IPS DF 4.7 (cell line): ENCODE data around the gene WDR18.

Experiments used
- DNase-seq: peaks from one replicate; pipeline ENCODE4 v3.0.0-alpha.2; 2013; ENCODE audit warnings: low spot score; ENCODE audit errors: extremely low read depth

WDR18 gene

GRCh38 chr19:991174-991931, 7.2 kb downstream of the WDR18 start:
- no peak for DNase-seq

DNA sequence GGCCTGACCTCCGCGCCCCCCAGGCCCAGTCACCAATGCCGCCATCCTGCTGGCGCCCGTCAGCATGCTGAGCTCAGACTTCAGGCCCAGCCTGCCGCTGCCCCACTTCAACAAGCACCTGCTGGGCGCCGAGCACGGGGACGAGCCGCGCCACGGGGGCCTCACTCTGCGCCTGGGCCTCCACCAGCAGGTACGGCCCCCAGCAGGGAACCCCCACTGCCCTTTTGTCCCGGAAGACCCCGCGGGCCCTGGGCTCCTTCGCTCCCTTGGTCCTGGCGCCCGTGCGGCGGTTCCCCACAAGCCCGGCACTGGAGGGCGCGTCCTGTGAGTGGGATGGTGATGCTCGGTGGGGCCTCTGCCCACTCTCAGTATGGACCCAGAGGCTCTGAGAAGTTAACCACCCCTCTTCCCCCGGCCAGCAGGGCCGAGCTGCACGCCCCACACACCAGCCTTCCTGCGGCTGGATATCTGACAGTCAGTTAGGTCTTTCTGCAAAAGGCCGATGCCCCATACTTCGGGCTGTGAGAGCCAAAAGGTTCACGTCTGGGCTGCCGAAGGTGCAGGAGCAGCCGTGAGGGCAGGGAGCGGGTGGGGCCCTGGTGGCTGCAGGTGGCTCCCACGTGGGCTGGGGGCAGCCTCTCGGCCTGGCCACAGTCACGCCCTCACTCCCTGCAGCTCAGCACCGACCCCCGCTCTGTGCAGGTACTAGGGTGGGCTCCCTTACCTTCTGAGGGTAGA, 8.0 kb downstream of the WDR18 start:
- no peak for DNase-seq

- no peak for DNase-seq
These were observed 8.5 kb downstream of the WDR18 start for GRCh38 chr19:992670-993055.

DNA sequence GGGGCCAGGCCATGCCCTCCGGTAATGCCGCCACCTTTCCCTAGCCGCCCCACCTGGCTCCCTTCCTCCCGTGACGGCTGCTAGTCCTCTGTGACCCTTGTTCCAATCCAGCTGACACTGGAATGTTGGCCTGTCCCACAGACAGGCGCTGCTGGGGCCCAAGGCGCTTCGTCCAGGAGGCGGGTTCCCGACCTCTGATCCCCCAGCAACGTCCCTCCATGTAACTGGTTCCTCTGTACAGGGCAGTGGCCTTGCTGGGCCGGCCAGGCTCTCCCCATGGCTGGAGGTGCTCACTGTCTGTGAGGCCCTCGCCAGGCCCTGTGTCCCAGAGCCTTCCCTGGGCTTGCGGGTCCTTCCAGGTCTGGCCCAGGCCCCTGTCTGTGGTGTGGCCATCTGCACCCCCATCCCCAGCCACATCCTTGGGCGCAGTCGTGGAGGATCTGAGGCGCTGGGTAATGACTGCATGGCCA, 9.3 kb downstream of the WDR18 start:
- no peak for DNase-seq

- DNase-seq = no peak
These were observed 9.8 kb downstream of the WDR18 start for GRCh38 chr19:993831-994393.

GRCh38 chr19:994516-994915, 10.4 kb downstream of the WDR18 start:
- no peak for DNase-seq

GRCh38 chr19:995051-995827, 11.1 kb downstream of the WDR18 start:
- no peak for DNase-seq

DNA sequence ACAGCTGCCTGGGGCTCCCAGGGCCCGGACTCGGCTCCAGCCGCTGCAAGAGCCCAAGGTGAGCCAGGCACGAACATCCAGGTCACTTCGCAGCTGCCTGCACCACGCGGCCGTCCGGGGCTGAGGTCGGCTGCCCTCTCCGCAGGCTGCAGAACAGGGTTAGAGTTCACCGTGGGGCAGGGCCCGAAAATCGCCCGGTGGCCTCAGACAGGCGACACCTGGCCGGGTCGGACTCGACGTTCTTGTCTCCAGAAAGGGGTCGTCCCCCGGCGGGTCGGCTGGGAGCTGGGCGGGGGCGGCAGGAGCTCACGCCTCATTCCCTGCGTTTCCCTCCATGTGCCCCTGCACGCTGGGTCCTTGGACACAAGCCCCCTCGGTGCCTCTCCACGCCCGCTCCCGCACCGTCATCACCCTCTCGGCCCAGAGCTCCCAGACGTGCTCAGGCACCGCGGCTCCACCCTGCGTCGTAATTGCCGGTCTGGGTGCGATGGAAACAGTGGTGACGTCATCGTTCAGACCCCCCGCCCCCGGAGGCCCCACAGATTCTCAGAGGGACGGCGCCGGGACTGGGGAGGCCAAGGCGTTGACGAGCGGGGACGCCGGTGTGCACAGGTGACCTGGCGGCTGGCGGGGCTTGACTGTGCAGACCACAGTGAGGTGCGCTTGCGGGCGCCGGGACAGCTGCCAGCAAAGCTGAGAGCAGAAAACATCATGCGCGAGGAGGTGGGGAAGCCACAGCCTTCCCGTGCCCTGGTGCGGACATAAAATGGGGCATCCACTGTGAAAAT, 12.1 kb downstream of the WDR18 start:
- no peak for DNase-seq

DNA sequence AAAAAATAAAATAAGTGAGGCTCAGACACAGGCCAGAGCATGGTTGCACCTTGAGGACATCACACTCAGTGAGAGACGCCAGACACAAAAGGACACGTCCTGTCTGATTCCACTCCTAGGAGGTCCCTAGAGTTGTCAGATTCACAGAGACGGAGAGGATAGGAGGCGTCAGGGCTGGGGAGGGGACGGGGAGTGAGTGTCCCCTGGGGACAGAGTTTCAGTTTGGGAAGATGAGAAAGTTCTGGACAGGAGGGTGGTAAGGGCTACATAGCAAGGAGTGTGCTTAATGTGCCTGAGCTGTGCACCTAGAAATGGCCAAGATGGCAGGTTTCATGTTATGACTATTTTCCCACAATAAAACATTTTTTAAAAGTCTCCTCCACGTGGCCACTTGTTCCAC, 13.9 kb downstream of the WDR18 start:
- DNase-seq = no peak

DNA sequence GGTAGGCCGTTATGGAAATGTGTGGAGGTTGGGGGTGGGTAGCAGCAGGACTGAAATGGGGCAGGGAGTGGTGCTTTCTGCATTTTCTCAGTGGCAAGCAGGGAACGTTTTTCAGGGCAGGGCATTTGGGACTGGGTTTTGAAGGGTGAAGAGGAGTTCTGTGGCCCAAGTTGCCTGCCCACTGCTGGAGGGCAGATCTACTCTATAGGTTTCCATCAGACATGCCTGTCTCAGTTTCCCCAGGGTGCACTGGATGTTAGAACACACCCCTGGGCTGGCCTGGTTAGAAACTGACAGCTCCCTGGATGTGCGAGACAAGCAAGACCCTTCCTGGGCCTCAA, 15.2 kb downstream of the WDR18 start:
- DNase-seq = no peak

DNA sequence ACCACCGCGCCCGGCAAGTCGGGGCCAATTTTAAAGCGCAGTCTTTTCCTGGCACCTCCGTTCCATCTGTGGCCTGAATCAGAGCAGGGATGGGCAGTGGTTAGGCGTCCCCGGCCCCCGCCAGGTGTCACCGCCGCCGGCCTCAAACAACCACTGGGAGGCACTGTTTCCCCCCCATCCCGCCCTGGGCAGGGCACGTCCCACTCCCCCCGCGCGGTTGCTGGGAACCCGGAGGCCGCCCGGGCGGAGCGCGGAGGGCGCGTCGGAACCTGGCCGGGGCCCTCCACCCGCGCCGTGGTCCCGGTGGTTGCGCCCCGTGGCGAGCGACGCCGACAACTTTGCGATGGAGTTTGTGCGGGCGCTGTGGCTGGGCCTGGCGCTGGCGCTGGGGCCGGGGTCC, 15.9 kb downstream of the WDR18 start, which contains the start of gene GRIN3B:
GRIN3B (plus strand) TSS at position 325 of the 400 bp plus-strand sequence; CDS start at position 344, 19 bp downstream.
- no peak for DNase-seq

GRCh38 chr19:1000591-1001537, 16.7 kb downstream of the WDR18 start:
- DNase-seq = no peak

DNA sequence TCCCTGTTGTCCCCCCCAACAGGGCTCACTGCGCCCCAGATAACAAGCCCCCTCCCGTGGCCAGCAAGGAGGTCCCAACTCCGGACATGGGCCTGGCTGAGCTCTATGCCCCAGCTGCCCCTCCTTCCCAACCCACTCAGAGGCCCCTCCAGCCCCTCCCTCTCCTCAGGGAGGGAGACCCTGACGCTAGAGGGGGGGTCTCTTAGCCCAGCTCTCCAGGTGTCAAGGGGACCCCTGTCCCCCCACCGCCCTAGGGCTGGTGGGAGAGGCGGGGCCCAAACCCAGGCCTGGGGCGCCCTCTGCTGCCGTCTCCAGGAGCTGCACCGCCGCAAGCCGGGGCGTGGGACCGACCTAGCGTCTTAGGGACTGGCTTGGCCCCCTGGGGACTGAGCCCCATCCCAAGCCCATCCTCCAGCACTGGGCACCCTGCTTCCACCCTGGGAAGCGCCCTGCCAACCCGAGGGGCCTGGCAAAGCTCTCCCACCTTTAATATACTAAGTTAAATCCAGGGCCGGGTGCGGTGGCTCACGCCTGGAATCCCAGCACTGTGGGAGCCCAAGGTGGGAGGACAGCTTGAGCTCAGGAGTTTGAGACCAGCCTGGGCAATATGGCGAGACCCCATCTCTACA, 17.5 kb downstream of the WDR18 start:
- DNase-seq = no peak

GRCh38 chr19:1002600-1002999, 18.5 kb downstream of the WDR18 start:
- no peak for DNase-seq

GRCh38 chr19:1003283-1003682, 19.1 kb downstream of the WDR18 start:
- no peak for DNase-seq

GRCh38 chr19:1004204-1004802, 20.2 kb downstream of the WDR18 start:
- no peak for DNase-seq

GRCh38 chr19:1004803-1005664, 20.9 kb downstream of the WDR18 start:
- no peak for DNase-seq
